Liver (tissue), 9 donors: ENCODE data around the gene SYNGR4. TPM values are rescaled to one million over a fixed set of nuclear protein-coding genes. Genes with fewer than 3 reads are reported as not detected.

Experiments used
- DNase-seq: peaks from one replicate; pipeline ENCODE4 v3.0.0-alpha.2; 2017; ENCODE audit warnings: low spot score
- H3K27ac ChIP-seq, 2 donors: one replicate each; pipeline ENCODE4 v1.7.0; 2013; ENCODE audit warnings: inconsistent platforms in 2 of 2, low read length in 2 of 2, control low read depth in 1 of 2, low read depth in 1 of 2, mild to moderate bottlenecking in 1 of 2
- H3K27me3 ChIP-seq, 4 donors: one replicate each; pipeline versions ENCODE4 v1.6.1 to v1.7.0; 2013; ENCODE audit warnings: low read length in 3 of 4, inconsistent platforms in 1 of 4, mild to moderate bottlenecking in 1 of 4, moderate library complexity in 1 of 4; ENCODE audit not compliant: control insufficient read depth in 4 of 4, insufficient read depth in 4 of 4
- H3K36me3 ChIP-seq, 4 donors: one replicate each; pipeline versions ENCODE4 v1.6.1 to v1.7.0; 2013; ENCODE audit warnings: low read length in 3 of 4, mild to moderate bottlenecking in 3 of 4, low read depth in 1 of 4, moderate library complexity in 1 of 4; ENCODE audit not compliant: control insufficient read depth in 4 of 4, insufficient read depth in 3 of 4
- H3K4me1 ChIP-seq, 4 donors: one replicate each; pipeline versions ENCODE4 v1.6.1 to v1.7.0; 2013; ENCODE audit warnings: low read length in 3 of 4, mild to moderate bottlenecking in 3 of 4, moderate library complexity in 1 of 4; ENCODE audit not compliant: control insufficient read depth in 4 of 4, insufficient read depth in 4 of 4
- H3K4me3 ChIP-seq, 3 donors: one replicate each; pipeline versions ENCODE4 v1.6.1 to v1.7.0; 2013; ENCODE audit warnings: low read length in 3 of 3, control low read depth in 1 of 3, low read depth in 1 of 3, mild to moderate bottlenecking in 1 of 3
- H3K9ac ChIP-seq, 2 donors: one replicate each; pipeline ENCODE4 v1.7.0; 2013; ENCODE audit warnings: low read length in 2 of 2, mild to moderate bottlenecking in 2 of 2, moderate library complexity in 2 of 2, control low read depth in 1 of 2, low read depth in 1 of 2
- H3K9me3 ChIP-seq, 4 donors: one replicate each; pipeline versions ENCODE4 v1.6.1 to v1.7.0; 2013; ENCODE audit warnings: low read length in 3 of 4; ENCODE audit not compliant: control insufficient read depth in 4 of 4
- EGR1 ChIP-seq, 2 donors: IDR thresholded peaks; 2 replicates each; pipeline ENCODE4 v1.6.1; 2016 to 2018; ENCODE audit warnings: antibody characterized with exemption in 2 of 2, low read depth in 2 of 2
- FOXA1 ChIP-seq: IDR thresholded peaks from 2 replicates; pipeline ENCODE4 v1.6.1; 2016; ENCODE audit warnings: antibody characterized with exemption
- FOXA2 ChIP-seq: IDR thresholded peaks from 2 replicates; pipeline ENCODE4 v1.6.1; 2016; ENCODE audit warnings: antibody characterized with exemption
- GABPA ChIP-seq, 2 donors: IDR thresholded peaks in 1 of 2; conservative IDR thresholded peaks in 1 of 2; 2 replicates each; pipeline ENCODE4 v1.6.1; 2016; ENCODE audit warnings: antibody characterized with exemption in 2 of 2, mild to moderate bottlenecking in 1 of 2, moderate library complexity in 1 of 2
- HNF4A ChIP-seq, 2 donors: conservative IDR thresholded peaks; 2 replicates each; pipeline ENCODE4 v1.6.1; 2016; ENCODE audit warnings: antibody characterized with exemption in 2 of 2, mild to moderate bottlenecking in 2 of 2
- HNF4G ChIP-seq: IDR thresholded peaks from 2 replicates; pipeline ENCODE4 v1.6.1; 2016; ENCODE audit warnings: antibody characterized with exemption
- JUND ChIP-seq, 2 donors: IDR thresholded peaks; 2 replicates each; pipeline ENCODE4 v1.6.1; 2016; ENCODE audit warnings: antibody characterized with exemption in 2 of 2
- NR2F2 ChIP-seq: IDR thresholded peaks from 2 replicates; pipeline ENCODE4 v1.6.1; 2016; ENCODE audit warnings: antibody characterized with exemption
- RAD21 ChIP-seq, 2 donors: IDR thresholded peaks; 2 replicates each; pipeline ENCODE4 v1.6.1; 2016; ENCODE audit warnings: antibody characterized with exemption in 2 of 2, mild to moderate bottlenecking in 2 of 2
- RXRA ChIP-seq, 2 donors: IDR thresholded peaks; 2 replicates each; pipeline ENCODE4 v1.6.1; 2017 to 2018; ENCODE audit warnings: antibody characterized with exemption in 2 of 2, mild to moderate bottlenecking in 1 of 2
- SP1 ChIP-seq: IDR thresholded peaks from 2 replicates; pipeline ENCODE4 v1.6.1; 2018; ENCODE audit warnings: antibody characterized with exemption, mild to moderate bottlenecking
- TAF1 ChIP-seq: conservative IDR thresholded peaks from 2 replicates; pipeline ENCODE4 v1.6.1; 2016; ENCODE audit warnings: antibody characterized with exemption, mild to moderate bottlenecking
- YY1 ChIP-seq: IDR thresholded peaks from 2 replicates; pipeline ENCODE4 v1.6.1; 2016; ENCODE audit warnings: antibody characterized with exemption, mild to moderate bottlenecking
- WGBS: extraction: QIAGEN DNeasy Blood & Tissue Kit; methylation state at CpG from one replicate; pipeline ENCODE4 v1.1.7; 2013; 5-methylcytosine and 5-hydroxymethylcytosine counted together
- polyA plus RNA-seq, 2 donors: library from polyadenylated mRNA; stranded (reverse) in 1 of 2; unstranded in 1 of 2; fragments of 200-250 nt in 1 of 2; fragments of >200 nt in 1 of 2; fragmentation: Nextera tagmentation in 1 of 2; extraction: Ambion mirVana in 1 of 2; gene quantifications; one replicate each; pipeline versions ENCODE4 v1.2.1 to v1.2.3, GENCODE V29; 2013 to 2015
- total RNA-seq, 2 donors: library from RNA; depleted of rRNA; stranded (reverse); fragments of >200 nt; gene quantifications; one replicate each; pipeline ENCODE4 v1.2.3, GENCODE V29; 2014
- TF ChIP-seq, protein P1 (sequence below): fragments of 150-350 bp; IDR thresholded peaks from 2 replicates; pipeline ENCODE4 v1.5.1; 2017; ENCODE audit warnings: improper control_type of control experiment, low read depth, low read length; ENCODE audit not compliant: missing input control
- TF ChIP-seq, protein P2 (sequence below): IDR thresholded peaks from 2 replicates; pipeline ENCODE4 v1.6.1; 2016; ENCODE audit warnings: antibody characterized with exemption
- TF ChIP-seq, protein P3 (sequence below): IDR thresholded peaks from 2 replicates; pipeline ENCODE4 v1.6.1; 2016; ENCODE audit warnings: antibody characterized with exemption
- TF ChIP-seq, protein P4 (sequence below): IDR thresholded peaks from 2 replicates; pipeline ENCODE4 v1.6.1; 2016; ENCODE audit warnings: antibody characterized with exemption, mild to moderate bottlenecking
- TF ChIP-seq, protein P5 (sequence below): IDR thresholded peaks from 2 replicates; pipeline ENCODE4 v1.6.1; 2016; ENCODE audit warnings: antibody characterized with exemption
- donor health status: healthy.
- donor health status: healthy.
- donor health status: healthy.
- donor health status: healthy.
- donor health status: healthy.

The SYNGR4 gene
- total and polyA plus RNA-seq, 4 donors: 0.09 TPM; not detected in 3

DNA sequence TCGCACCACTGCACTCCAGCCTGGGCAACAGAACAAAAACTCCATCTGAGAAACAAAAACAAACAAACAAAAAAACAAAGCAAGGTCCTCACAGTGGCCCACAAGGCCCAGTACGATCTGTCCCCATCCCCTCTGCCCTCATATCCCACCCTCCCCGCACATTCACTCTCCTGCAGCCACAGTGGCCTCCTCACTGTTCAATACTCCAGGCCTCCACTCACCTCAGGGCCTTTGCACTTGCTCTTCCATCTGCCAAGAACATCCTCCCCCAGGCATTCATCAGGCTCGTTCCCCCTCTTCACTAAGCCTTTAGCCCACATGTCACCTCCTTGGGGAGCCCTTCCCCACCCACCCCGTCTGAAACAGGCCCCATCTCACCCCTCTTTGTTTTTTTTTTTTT lies 5.0 kb upstream of the SYNGR4 start (continued):
- TF ChIP-seq, protein P1, sequence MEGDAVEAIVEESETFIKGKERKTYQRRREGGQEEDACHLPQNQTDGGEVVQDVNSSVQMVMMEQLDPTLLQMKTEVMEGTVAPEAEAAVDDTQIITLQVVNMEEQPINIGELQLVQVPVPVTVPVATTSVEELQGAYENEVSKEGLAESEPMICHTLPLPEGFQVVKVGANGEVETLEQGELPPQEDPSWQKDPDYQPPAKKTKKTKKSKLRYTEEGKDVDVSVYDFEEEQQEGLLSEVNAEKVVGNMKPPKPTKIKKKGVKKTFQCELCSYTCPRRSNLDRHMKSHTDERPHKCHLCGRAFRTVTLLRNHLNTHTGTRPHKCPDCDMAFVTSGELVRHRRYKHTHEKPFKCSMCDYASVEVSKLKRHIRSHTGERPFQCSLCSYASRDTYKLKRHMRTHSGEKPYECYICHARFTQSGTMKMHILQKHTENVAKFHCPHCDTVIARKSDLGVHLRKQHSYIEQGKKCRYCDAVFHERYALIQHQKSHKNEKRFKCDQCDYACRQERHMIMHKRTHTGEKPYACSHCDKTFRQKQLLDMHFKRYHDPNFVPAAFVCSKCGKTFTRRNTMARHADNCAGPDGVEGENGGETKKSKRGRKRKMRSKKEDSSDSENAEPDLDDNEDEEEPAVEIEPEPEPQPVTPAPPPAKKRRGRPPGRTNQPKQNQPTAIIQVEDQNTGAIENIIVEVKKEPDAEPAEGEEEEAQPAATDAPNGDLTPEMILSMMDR: no peak
- TF ChIP-seq FOXA1 (no peak), GABPA (IDR thresholded peaks at IDR 0.05 in 1 of 2, conservative IDR thresholded peaks at IDR 0.05 in 1 of 2) (no peak), JUND (IDR thresholded peaks at IDR 0.05) (no peak), EGR1 (IDR thresholded peaks at IDR 0.05; ENCODE audit: low read depth in 2 of 2) (no peak)
- TF ChIP-seq, protein P2, sequence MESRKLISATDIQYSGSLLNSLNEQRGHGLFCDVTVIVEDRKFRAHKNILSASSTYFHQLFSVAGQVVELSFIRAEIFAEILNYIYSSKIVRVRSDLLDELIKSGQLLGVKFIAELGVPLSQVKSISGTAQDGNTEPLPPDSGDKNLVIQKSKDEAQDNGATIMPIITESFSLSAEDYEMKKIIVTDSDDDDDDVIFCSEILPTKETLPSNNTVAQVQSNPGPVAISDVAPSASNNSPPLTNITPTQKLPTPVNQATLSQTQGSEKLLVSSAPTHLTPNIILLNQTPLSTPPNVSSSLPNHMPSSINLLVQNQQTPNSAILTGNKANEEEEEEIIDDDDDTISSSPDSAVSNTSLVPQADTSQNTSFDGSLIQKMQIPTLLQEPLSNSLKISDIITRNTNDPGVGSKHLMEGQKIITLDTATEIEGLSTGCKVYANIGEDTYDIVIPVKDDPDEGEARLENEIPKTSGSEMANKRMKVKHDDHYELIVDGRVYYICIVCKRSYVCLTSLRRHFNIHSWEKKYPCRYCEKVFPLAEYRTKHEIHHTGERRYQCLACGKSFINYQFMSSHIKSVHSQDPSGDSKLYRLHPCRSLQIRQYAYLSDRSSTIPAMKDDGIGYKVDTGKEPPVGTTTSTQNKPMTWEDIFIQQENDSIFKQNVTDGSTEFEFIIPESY: no peak

DNA sequence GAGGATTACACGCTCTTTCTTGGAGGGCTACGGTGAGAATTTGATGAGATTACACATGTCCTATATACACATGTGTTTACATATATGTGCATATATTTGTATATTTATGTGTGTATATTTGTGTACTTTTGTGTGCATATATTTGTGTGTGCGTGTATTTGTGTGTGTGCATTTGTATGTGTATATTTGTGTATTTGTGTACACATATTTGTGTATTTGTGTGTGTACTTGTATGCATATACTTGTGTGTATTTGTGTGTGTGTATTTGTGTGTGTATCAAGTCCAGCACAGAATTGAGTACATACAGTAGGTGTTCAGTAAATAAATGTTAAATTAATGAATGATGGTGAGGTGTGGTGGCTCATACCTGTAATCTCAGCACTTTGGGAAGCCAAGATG lies 2.3 kb upstream of the SYNGR4 start:
- Histone ChIP-seq H3K36me3 (peaks cover 0 to 6% (median 2%) of the 10 kb centered on the region in 4 donors), H3K4me1 (peaks cover 0 to 11% (median 6%) of the 10 kb centered on the region in 4 donors), H3K4me3 (no peak overlapping the region), H3K9ac (no peak overlapping the region), H3K9me3 (no peaks in the 10 kb centered on the region), H3K27me3 (no peaks in the 10 kb centered on the region), H3K27ac (no peak overlapping the region)
- no peak for DNase-seq
- TF ChIP-seq, protein P2: no peak
- TF ChIP-seq SP1 (no peak), NR2F2 (no peak), RXRA (IDR thresholded peaks at IDR 0.05) (no peak), TAF1 (no peak), HNF4A (conservative IDR thresholded peaks at IDR 0.05) (no peak), HNF4G (no peak), FOXA1 (no peak), GABPA (IDR thresholded peaks at IDR 0.05 in 1 of 2, conservative IDR thresholded peaks at IDR 0.05 in 1 of 2) (no peak), YY1 (no peak), RAD21 (IDR thresholded peaks at IDR 0.05) (no peak), EGR1 (IDR thresholded peaks at IDR 0.05; ENCODE audit: low read depth in 2 of 2) (no peak), JUND (IDR thresholded peaks at IDR 0.05) (no peak), FOXA2 (no peak)
- TF ChIP-seq, protein P3, sequence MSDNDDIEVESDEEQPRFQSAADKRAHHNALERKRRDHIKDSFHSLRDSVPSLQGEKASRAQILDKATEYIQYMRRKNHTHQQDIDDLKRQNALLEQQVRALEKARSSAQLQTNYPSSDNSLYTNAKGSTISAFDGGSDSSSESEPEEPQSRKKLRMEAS: no peak
- TF ChIP-seq, protein P4, sequence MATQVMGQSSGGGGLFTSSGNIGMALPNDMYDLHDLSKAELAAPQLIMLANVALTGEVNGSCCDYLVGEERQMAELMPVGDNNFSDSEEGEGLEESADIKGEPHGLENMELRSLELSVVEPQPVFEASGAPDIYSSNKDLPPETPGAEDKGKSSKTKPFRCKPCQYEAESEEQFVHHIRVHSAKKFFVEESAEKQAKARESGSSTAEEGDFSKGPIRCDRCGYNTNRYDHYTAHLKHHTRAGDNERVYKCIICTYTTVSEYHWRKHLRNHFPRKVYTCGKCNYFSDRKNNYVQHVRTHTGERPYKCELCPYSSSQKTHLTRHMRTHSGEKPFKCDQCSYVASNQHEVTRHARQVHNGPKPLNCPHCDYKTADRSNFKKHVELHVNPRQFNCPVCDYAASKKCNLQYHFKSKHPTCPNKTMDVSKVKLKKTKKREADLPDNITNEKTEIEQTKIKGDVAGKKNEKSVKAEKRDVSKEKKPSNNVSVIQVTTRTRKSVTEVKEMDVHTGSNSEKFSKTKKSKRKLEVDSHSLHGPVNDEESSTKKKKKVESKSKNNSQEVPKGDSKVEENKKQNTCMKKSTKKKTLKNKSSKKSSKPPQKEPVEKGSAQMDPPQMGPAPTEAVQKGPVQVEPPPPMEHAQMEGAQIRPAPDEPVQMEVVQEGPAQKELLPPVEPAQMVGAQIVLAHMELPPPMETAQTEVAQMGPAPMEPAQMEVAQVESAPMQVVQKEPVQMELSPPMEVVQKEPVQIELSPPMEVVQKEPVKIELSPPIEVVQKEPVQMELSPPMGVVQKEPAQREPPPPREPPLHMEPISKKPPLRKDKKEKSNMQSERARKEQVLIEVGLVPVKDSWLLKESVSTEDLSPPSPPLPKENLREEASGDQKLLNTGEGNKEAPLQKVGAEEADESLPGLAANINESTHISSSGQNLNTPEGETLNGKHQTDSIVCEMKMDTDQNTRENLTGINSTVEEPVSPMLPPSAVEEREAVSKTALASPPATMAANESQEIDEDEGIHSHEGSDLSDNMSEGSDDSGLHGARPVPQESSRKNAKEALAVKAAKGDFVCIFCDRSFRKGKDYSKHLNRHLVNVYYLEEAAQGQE: no peak
- TF ChIP-seq, protein P5, sequence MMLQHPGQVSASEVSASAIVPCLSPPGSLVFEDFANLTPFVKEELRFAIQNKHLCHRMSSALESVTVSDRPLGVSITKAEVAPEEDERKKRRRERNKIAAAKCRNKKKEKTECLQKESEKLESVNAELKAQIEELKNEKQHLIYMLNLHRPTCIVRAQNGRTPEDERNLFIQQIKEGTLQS: no peak
- TF ChIP-seq, protein P1: no peak
- over 99% methylated on average over 3 of the region's 3 CpGs for WGBS
